KMS-11 (cell line): ENCODE results near the gene CCDC9B.

Experiments
- H2AFZ ChIP-seq: fragments of 200-600 bp; sonication (generic); 2 replicates; pipeline ENCODE4 v1.6.1; 2016; ENCODE audit warnings: antibody characterized with exemption, mixed run types, low read depth
- H3K27ac ChIP-seq: fragments of 200-600 bp; sonication (generic); 2 replicates; pipeline ENCODE4 v1.6.1; 2016; ENCODE audit warnings: mild to moderate bottlenecking, mixed run types
- H3K27me3 ChIP-seq: fragments of 200-600 bp; sonication (generic); 2 replicates; pipeline ENCODE4 v1.6.1; 2017; ENCODE audit warnings: mild to moderate bottlenecking, low read depth, mixed run types, moderate library complexity; ENCODE audit not compliant: insufficient read depth
- H3K36me3 ChIP-seq: fragments of 200-600 bp; sonication (generic); 2 replicates; pipeline ENCODE4 v1.6.1; 2017; ENCODE audit warnings: mild to moderate bottlenecking, mixed run types; ENCODE audit not compliant: insufficient read depth
- H3K4me1 ChIP-seq: fragments of 200-600 bp; sonication (generic); 2 replicates; pipeline ENCODE4 v1.6.1; 2016; ENCODE audit warnings: mild to moderate bottlenecking, low read depth, mixed run types; ENCODE audit not compliant: poor library complexity, severe bottlenecking
- H3K4me2 ChIP-seq: fragments of 200-600 bp; sonication (generic); 2 replicates; pipeline ENCODE4 v1.7.0; 2016; ENCODE audit warnings: mild to moderate bottlenecking, mixed run types
- H3K4me3 ChIP-seq: fragments of 200-600 bp; sonication (generic); IDR thresholded peaks from 2 replicates; pipeline ENCODE4 v1.6.1; 2017; ENCODE audit warnings: low read depth, low read length, mixed read lengths; ENCODE audit not compliant: insufficient read depth
- H3K79me2 ChIP-seq: fragments of 200-600 bp; sonication (generic); 2 replicates; pipeline ENCODE4 v1.6.1; 2016; ENCODE audit warnings: low read depth, mixed run types; ENCODE audit not compliant: insufficient read depth
- H3K9ac ChIP-seq: fragments of 200-600 bp; sonication (generic); 2 replicates; pipeline ENCODE4 v1.6.1; 2016; ENCODE audit warnings: mild to moderate bottlenecking, mixed run types
- H4K20me1 ChIP-seq: fragments of 200-600 bp; sonication (generic); 2 replicates; pipeline ENCODE4 v1.6.1; 2016; ENCODE audit warnings: mild to moderate bottlenecking, mixed run types; ENCODE audit not compliant: insufficient read depth
- CTCF ChIP-seq: fragments of 200-600 bp; sonication (generic); conservative IDR thresholded peaks from 2 replicates; pipeline ENCODE4 v1.6.1; 2017; ENCODE audit warnings: low read depth, mild to moderate bottlenecking, antibody characterized with exemption, low read length, moderate library complexity, mixed read lengths

The CCDC9B gene

GRCh38 chr15:40290545-40290917 lies 50.2 kb downstream of the CCDC9B start:
- H3K4me3 ChIP-seq = no peak overlapping the region
- no peaks in the 10 kb centered on the region for H3K36me3 ChIP-seq
- peaks cover 34% of the 10 kb centered on the region; the same call in 1 of the 2 replicates for H3K27me3 ChIP-seq
- H4K20me1 ChIP-seq = no peaks in the 10 kb centered on the region
- no peaks in the 10 kb centered on the region for H3K79me2 ChIP-seq
- H3K4me2 ChIP-seq = no peak overlapping the region
- TF ChIP-seq CTCF = no peak
- H3K9ac ChIP-seq = no peak overlapping the region
- no peaks in the 10 kb centered on the region for H3K4me1 ChIP-seq
- no peak overlapping the region for H3K27ac ChIP-seq
- H2AFZ ChIP-seq = no peak overlapping the region

- Histone ChIP-seq H3K36me3 (no peaks in the 10 kb centered on the region), H3K27ac (no peak overlapping the region), H3K4me1 (no peaks in the 10 kb centered on the region), H4K20me1 (no peaks in the 10 kb centered on the region), H3K27me3 (peaks cover 34% of the 10 kb centered on the region; the same call in 1 of the 2 replicates), H2AFZ (no peak overlapping the region), H3K9ac (no peak overlapping the region), H3K4me2 (no peak overlapping the region), H3K79me2 (no peaks in the 10 kb centered on the region), H3K4me3 (no peak overlapping the region)
- TF ChIP-seq CTCF = no peak
Observed at GRCh38 chr15:40289140-40289775, 51.5 kb downstream of the CCDC9B start.

- Histone ChIP-seq H3K36me3 (no peaks in the 10 kb centered on the region), H4K20me1 (no peaks in the 10 kb centered on the region), H3K4me1 (no peaks in the 10 kb centered on the region), H3K9ac (no peak overlapping the region), H3K79me2 (no peaks in the 10 kb centered on the region), H3K27me3 (peaks cover 23% of the 10 kb centered on the region; the same call in 1 of the 2 replicates), H3K27ac (no peak overlapping the region), H2AFZ (no peak overlapping the region), H3K4me2 (no peak overlapping the region), H3K4me3 (no peak overlapping the region)
- no peak for TF ChIP-seq CTCF
Observed at GRCh38 chr15:40287968-40288367, 52.8 kb downstream of the CCDC9B start.

- Histone ChIP-seq H3K27ac (no peak overlapping the region), H3K27me3 (peaks cover 18% of the 10 kb centered on the region; the same call in 1 of the 2 replicates), H2AFZ (no peak overlapping the region), H3K36me3 (no peaks in the 10 kb centered on the region), H3K4me3 (no peak overlapping the region), H3K4me1 (no peaks in the 10 kb centered on the region), H4K20me1 (no peaks in the 10 kb centered on the region), H3K4me2 (no peak overlapping the region), H3K79me2 (no peaks in the 10 kb centered on the region), H3K9ac (no peak overlapping the region)
- TF ChIP-seq CTCF = no peak
Observed at GRCh38 chr15:40287505-40287904, 53.2 kb downstream of the CCDC9B start.
